Measurements from ENCODE around the gene HRH2.
"Not testable (repeated sequence)": the region's sequence is repeated elsewhere in the genome, so short reads cannot be mapped to it uniquely, and the experiment has no call there.

HRH2 gene

GRCh38 chr5:175650430-175651205 is 7.3 kb upstream of the HRH2 start:
- not testable (repeated sequence) for DNase-seq

DNA sequence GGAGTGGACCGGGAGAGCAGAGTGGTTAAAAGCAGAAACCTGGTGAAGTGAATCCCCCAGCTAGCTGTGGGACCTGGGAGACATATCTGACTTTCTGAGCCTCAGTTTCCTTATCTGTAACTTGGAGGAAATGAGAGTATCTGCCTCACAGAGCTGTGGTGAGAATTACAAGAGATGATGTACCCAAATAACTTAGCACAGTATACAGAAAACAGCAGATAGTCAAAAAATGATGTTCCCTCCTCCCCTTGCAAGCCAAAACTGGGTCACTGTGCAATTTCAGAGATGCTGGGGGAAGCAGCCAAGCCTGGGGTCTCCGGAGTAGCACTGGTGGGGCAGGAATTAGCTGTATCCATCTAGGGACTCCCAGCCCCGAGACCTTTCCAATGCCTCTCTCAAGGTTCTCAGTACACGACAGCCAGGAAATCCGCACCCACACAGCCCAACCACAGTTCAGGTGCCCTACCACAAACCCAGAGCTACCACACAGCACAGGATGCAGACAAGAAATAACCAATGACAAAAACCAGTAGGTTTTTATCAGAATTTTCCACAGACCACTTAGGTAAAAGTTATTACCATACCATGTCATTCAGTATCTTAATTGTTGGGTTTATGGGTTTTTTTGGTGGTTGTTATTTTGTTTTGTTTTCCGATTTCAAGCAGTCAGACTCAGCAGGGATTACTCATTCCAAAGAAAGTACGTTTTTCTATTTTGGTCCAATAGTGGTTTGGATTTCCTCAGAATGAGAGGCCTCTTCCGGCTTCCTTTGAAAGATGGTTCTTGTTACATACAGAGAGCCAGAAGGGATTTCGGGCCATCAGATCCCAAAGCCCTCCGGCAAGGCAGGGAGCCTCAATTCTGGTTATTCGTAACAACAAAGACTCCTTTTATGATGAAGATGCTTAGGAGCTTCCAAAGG is 4.9 kb upstream of the HRH2 start:
- peak; percentile 80 to 81 for DNase-seq

DNA sequence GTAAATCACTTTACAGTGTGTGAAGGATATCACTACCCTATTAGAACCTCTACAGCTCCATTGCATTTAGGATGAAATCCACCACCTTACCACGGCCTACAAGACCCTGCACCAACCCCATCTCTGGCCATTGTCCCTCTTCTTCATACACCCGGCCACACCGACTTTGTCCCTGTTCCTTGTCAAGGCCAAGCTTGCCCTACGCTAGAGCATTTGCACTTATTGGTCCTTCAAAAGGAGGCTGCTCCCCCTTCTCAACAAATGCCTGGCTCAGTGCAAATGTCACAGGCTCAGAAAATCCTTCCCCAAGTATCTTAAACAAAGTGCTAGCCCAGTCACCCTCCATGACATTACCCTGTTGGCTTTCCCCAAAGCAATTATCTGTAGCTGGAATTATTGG is 4.1 kb upstream of the HRH2 start:
- no peak for DNase-seq

GRCh38 chr5:175654339-175654738 is 3.5 kb upstream of the HRH2 start:
- no peak for DNase-seq

GRCh38 chr5:175654807-175655206 is 3.1 kb upstream of the HRH2 start:
- no peak for DNase-seq

DNA sequence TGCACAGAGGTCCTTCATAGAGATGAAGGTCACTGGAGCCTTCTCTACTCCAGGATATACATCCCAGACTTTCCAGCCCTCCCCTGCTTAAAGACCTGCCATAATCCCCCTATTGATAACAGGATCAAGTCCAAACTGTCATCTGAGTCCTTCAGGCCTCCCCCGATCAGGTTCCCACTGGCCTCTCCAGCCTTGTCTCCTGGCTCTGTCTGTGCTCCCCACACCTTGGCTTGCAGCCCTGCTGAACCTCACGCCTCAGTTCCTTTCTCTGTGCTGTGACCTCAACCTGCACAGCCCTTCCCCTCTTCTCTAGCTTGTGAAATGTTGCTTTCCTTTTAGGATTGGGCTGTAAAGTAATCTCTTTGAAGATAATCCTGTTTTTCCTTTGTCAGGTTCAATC is 2.5 kb upstream of the HRH2 start:
- no peak for DNase-seq

GRCh38 chr5:175656966-175657365 is 905 bp upstream of the HRH2 start:
- DNase-seq = no peak

DNA sequence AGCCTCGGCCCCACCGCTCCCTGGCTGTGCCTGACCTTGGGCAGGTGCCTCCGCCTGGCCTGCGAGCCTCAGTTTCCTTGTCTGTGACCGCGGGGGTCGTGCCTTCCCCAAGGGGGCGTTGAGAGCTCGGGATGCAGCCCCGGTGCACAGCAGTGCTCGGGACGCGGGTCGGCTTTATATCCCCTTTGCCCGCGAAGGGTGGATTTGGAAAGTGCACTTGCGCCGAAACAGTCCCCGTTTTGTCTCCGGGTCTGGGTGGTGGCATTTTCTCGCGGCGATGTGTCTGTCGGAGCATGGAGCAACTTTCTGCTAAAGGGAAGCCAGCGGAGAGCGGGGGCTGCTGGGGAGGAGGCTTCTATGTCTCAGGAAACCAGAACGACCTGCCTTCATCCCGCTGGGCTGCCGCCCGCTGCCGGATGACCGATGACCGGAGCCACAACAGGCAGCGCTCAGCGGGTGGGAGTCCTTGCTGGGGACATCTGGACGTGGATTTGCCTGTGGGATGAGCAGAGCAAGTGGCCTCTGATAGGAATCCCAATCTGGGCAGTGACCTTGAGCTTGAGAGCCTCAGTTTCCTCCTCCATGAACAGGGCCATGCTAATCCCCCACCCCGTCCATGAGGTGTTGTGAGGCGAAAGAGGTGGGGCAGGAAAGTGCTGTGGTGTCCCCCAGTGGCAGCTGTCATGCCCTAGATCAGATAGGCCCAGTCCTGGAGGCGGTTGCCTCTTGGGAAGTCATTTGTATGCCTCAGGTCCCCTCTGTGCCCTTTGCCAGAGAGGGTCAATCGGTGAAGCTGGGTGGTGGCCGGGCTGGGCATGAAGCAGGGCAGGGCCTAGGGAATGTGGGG is 651 bp downstream of the HRH2 start:
- peak; percentile 44 to 50 for DNase-seq

GRCh38 chr5:175659546-175660253 is 1.8 kb downstream of the HRH2 start:
- no peak for DNase-seq

- DNase-seq = no peak
Measured at GRCh38 chr5:175663186-175664184, 5.6 kb downstream of the HRH2 start.

DNA sequence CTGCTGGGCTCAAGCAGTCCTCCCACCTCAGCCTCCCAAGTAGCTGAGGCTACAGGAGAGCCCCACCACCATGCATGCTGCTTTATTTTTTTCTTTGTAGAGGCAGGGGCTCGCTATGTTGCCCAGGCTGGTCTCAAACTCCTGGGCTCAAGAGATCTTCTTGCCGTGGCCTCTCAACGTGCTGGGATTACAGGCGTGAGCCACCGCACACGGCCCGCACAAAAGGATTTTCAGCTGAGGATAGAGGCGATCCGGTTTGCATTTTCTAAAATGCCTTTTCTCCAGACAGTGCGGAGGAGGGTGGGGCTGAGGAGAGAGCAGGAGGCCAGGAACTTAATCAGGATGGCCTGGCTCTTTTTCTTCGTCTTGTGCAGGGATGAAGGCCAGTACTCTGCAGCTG is 6.9 kb downstream of the HRH2 start:
- no peak for DNase-seq

DNA sequence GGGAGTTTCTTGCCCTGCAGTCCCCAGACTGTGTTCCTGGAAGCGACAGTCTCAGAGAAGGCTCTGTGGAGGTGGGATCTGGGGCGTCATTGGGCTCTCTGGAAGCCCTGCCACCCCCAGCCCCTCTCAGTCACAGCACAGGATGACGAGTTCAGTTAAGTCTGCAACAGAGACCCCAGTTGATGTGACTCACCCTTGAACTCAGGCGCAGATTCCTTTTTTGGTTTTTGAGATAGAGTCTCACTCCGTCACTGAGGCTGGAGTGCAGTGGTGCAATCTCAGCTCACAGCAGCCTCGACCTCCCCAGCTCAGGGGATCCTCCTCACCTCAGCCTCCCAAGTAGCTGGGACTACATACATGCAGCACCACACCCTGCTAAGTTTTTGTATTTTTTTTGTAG is 8.3 kb downstream of the HRH2 start:
- DNase-seq = no peak

DNA sequence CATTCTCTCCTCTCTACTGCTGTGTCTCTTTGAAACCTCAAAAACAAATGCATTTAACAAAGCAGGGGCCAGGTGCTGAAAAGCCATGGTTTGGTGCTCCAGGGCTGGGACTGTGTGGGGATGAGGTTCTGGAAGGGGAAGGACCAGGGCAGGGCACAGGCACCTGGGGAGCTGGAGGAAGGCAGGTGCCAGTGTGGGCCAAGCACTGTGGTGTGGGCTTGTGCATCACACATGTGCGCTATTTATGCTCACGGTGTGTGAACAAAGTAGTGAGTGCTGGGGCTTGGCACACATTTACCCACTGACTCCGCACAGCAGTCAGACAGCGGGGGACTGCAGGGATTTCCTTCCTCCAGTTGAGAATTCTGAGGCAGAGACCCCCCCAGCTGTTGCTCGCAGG is 10.1 kb downstream of the HRH2 start:
- no peak for DNase-seq

DNA sequence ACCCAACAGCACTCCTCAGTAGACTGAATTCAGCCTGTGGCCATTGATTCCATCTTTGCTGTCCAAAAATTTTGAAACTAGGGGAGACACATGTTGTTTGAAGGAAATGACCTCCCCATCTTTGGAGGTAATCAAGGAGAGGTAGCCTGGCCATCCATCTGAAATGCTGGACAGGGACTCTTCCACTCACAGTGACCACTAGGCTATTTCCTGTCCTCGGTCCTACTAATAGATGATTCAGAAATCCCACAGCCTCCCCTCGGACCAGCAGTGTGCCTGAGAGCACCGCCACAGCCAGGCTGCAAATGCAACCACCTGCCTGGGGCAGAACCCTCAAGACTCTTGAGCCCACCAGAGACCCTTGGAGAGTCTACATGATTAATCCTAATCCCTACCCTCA is 12.5 kb downstream of the HRH2 start:
- DNase-seq = no peak

GRCh38 chr5:175671013-175671412 is 13.1 kb downstream of the HRH2 start:
- no peak for DNase-seq

DNA sequence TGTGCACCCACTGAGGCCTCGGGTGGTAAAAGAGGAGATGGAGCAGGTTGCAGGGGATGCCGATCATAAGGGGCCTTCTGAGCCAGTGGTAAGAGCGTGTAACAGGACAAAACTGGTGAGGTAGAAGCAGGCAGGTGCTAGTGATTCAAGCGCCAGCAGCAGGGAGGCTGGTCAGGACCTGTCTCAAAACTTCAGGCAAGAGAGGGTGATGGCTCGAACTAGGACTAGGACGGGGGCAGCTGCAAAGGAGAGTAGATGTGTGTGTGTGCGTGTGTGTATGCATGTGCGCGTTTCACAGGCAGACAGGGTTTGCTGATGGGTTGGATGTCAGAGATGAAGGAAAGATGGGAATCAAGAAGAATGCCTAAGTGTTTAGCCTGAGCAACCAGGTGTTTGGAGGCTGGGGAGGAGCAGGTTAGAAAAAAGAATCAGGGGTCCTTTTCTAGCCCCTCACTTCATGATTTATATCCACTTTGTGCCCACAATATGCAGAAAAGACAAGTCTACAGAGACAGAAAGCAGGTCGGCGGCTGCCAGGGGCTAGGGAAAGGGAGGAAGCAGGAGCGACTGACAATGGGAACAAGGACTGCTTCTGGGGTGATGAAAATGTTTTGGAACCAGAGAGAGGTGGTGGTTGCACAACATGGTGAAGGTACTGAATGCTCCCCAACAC is 15.2 kb downstream of the HRH2 start:
- DNase-seq = no peak

DNA sequence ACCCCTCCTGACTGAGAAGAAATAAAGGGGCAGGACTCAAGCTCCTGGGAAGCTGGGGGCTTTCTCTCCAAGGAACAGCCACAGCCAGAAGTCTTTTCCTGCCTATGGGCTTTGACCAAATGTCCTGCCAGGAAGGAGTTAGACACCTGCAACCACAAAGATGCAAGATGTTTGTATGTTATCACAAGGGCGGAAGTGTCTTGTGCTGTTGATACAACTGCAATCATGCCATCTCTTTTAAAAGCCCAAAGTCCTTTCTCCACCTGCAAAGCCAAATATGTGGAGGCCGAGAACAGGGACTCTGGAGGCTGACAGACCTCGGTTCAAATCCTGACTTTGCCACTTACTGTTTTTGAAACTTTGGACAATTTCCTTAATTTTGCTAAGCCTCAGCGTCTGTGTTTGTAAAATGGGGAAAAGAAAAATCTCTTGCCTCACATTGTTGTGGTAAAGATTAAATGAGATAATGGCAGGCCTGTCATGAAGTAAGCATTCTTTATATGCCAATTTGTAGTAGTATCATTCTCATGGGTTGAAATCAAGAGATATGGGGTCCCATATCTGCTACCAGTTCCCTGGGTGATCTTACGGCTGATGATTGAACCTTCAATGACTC is 17.0 kb downstream of the HRH2 start:
- DNase-seq = no peak

DNA sequence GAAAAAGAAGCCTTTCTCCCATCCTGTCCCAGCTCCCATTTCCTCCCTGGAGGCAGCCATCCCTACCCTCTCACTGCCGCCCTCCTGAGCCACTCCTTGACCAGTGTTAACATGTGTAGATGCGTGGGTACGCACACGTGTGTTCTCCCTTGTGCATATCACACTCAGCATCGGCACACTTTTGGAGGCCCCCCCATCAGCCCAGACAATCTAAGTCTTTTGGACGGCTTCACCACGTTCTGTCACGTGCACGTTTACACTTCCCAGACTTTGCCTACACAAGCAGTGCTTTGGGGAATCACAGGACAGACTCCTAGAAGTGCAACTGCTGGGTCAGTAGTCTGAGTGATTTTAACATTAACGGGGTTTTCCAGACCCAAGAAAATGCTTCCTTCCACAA is 18.0 kb downstream of the HRH2 start:
- DNase-seq = no peak

DNA sequence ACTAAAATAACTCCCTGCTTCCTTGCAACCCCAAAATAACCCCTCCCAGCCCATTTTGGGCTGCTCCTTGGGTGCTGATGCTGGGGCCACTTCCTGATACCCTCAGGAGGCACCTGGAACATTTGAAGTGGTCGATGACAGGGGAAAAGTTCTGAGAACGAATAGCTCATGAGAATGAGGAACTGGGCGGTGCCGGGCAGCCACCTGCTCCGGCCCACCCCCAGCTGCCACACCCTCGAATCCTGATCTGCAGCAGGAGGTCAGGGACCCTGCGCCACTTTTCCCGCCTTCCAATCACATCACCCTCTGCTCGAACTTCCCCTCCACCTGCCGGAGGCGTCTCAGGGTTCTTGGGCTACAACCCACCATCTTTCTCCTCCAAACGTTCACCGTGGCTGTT is 19.7 kb downstream of the HRH2 start:
- DNase-seq = no peak

- DNase-seq = no peak
Measured at GRCh38 chr5:175678074-175678473, 20.2 kb downstream of the HRH2 start.

All from stimulated activated CD4-positive, alpha-beta T cell treated with anti-CD3 and anti-CD28 coated beads, Interleukin-2, amount 100 ng/mL, for 24 hours (primary cell).